BLaER1 treated with 17β-estradiol and CSF1 and Interleukin-3, amounts not matched to agents 10 nM and 100 nM (cell line): ENCODE results near the gene MSX1.

Experiments used
- H3K27ac ChIP-seq, 11 experiments: shearing (Covaris generic); formaldehyde crosslinking; 2 replicates each; pipeline ENCODE4 v1.8.1; 2022
- H3K27me3 ChIP-seq, 11 experiments: shearing (Covaris generic); formaldehyde crosslinking; 2 replicates each; pipeline ENCODE4 v1.8.1; 2022
- H3K36me3 ChIP-seq, 11 experiments: shearing (Covaris generic); formaldehyde crosslinking; 2 replicates each; pipeline ENCODE4 v1.8.1; 2022
- H3K4me1 ChIP-seq, 10 experiments: shearing (Covaris generic); formaldehyde crosslinking; 2 replicates each; pipeline ENCODE4 v1.8.1; 2022
- H3K4me2 ChIP-seq, 11 experiments: shearing (Covaris generic); formaldehyde crosslinking; 2 replicates each; pipeline ENCODE4 v1.8.1; 2022
- H3K4me3 ChIP-seq, 10 experiments: shearing (Covaris generic); formaldehyde crosslinking; 2 replicates each; pipeline ENCODE4 v1.8.1; 2022
- H3K9ac ChIP-seq, 11 experiments: shearing (Covaris generic); formaldehyde crosslinking; 2 replicates each; pipeline ENCODE4 v1.8.1; 2022
- H3K9me3 ChIP-seq, 11 experiments: shearing (Covaris generic); formaldehyde crosslinking; replicated peaks in 1 of 11; 2 replicates each; pipeline ENCODE4 v1.8.1; 2022
- H4K20me1 ChIP-seq, 11 experiments: shearing (Covaris generic); formaldehyde crosslinking; 2 replicates each; pipeline ENCODE4 v1.8.1; 2022
- Cebpa-rat ChIP-seq, 11 experiments: shearing (Covaris generic); IDR thresholded peaks; 2 replicates each; pipeline ENCODE4 v1.8.1; 2022

The MSX1 gene

GRCh38 chr4:4862665-4863482 lies 3.4 kb downstream of the MSX1 start:
- Histone ChIP-seq H3K4me2 (peak overlapping the region in 2 of 11 experiments; percentile 20 to 34; a peak in 3 of 22 replicates), H3K9ac (no peak overlapping the region), H3K4me3 (no peak overlapping the region), H3K9me3 (peaks cover 0 to 9% (median 0%) of the 10 kb centered on the region in 11 experiments; a peak in 7 of 22 replicates), H3K4me1 (peaks cover 32 to 55% (median 43%) of the 10 kb centered on the region in 10 experiments), H4K20me1 (peaks cover 0 to 97% (median 85%) of the 10 kb centered on the region in 11 experiments; a peak in 19 of 22 replicates), H3K36me3 (no peaks in the 10 kb centered on the region), H3K27ac (no peak overlapping the region), H3K27me3 (peaks cover 100% of the 10 kb centered on the region in 11 experiments)
- TF ChIP-seq Cebpa-rat (IDR thresholded peaks at IDR 0.05): no peak

- no peak for TF ChIP-seq Cebpa-rat (IDR thresholded peaks at IDR 0.05)
- H3K9me3 ChIP-seq: peaks cover 0 to 9% (median 0%) of the 10 kb centered on the region in 11 experiments; a peak in 3 of 22 replicates
- H3K27ac ChIP-seq: no peak overlapping the region
- no peak overlapping the region for H3K4me2 ChIP-seq
- peaks cover 32 to 46% (median 39%) of the 10 kb centered on the region in 10 experiments for H3K4me1 ChIP-seq
- no peaks in the 10 kb centered on the region for H3K36me3 ChIP-seq
- H4K20me1 ChIP-seq: peaks cover 0 to 96% (median 87%) of the 10 kb centered on the region in 11 experiments; a peak in 19 of 22 replicates
- peaks cover 100% of the 10 kb centered on the region in 11 experiments for H3K27me3 ChIP-seq
- no peak overlapping the region for H3K9ac ChIP-seq
- H3K4me3 ChIP-seq: no peak overlapping the region
Measured at GRCh38 chr4:4864443-4864939, 5.0 kb downstream of the MSX1 start.

- Histone ChIP-seq H3K27me3 (peaks cover 100% of the 10 kb centered on the region in 11 experiments), H3K4me2 (peak overlapping the region in 8 of 11 experiments; percentile 39 to 92 (median 74); a peak in 12 of 22 replicates), H3K9me3 (peaks cover 0 to 9% (median 0%) of the 10 kb centered on the region in 11 experiments; a peak in 3 of 22 replicates), H3K4me1 (peaks cover 30 to 41% (median 33%) of the 10 kb centered on the region in 10 experiments), H3K36me3 (no peaks in the 10 kb centered on the region), H4K20me1 (peaks cover 0 to 96% (median 89%) of the 10 kb centered on the region in 11 experiments; a peak in 19 of 22 replicates), H3K9ac (no peak overlapping the region), H3K4me3 (peak overlapping the region in 5 of 10 experiments; percentile 22 to 57 (median 50); a peak in 8 of 20 replicates), H3K27ac (no peak overlapping the region)
- no peak for TF ChIP-seq Cebpa-rat (IDR thresholded peaks at IDR 0.05)
Measured at GRCh38 chr4:4864940-4865704, 5.7 kb downstream of the MSX1 start.

GRCh38 chr4:4865705-4866123 lies 6.2 kb downstream of the MSX1 start:
- no peaks in the 10 kb centered on the region for H3K36me3 ChIP-seq
- no peak for TF ChIP-seq Cebpa-rat (IDR thresholded peaks at IDR 0.05)
- peaks cover 0 to 96% (median 89%) of the 10 kb centered on the region in 11 experiments; a peak in 19 of 22 replicates for H4K20me1 ChIP-seq
- peaks cover 0 to 9% (median 0%) of the 10 kb centered on the region in 11 experiments; a peak in 3 of 22 replicates for H3K9me3 ChIP-seq
- 0 out of 22 replicates have a peak overlapping the region, but pooled peaks of 1 of the 11 experiments have one; percentile 3 for H3K9ac ChIP-seq
- H3K4me3 ChIP-seq: peak overlapping the region in 9 of 10 experiments; percentile 6 to 57 (median 44); a peak in 12 of 20 replicates
- H3K27ac ChIP-seq: no peak overlapping the region
- peaks cover 24 to 40% (median 27%) of the 10 kb centered on the region in 10 experiments for H3K4me1 ChIP-seq
- H3K4me2 ChIP-seq: peak overlapping the region; percentile 39 to 92 (median 67)
- H3K27me3 ChIP-seq: peaks cover 100% of the 10 kb centered on the region in 11 experiments

- H3K27ac ChIP-seq: no peak overlapping the region
- H3K27me3 ChIP-seq: peaks cover 100% of the 10 kb centered on the region in 11 experiments
- peaks cover 0 to 9% (median 0%) of the 10 kb centered on the region in 11 experiments; a peak in 3 of 22 replicates for H3K9me3 ChIP-seq
- TF ChIP-seq Cebpa-rat (IDR thresholded peaks at IDR 0.05): no peak
- H3K4me2 ChIP-seq: peak overlapping the region; percentile 39 to 92 (median 67)
- no peaks in the 10 kb centered on the region for H3K36me3 ChIP-seq
- 0 out of 22 replicates have a peak overlapping the region, but pooled peaks of 1 of the 11 experiments have one; percentile 3 for H3K9ac ChIP-seq
- peaks cover 19 to 38% (median 24%) of the 10 kb centered on the region in 10 experiments for H3K4me1 ChIP-seq
- H3K4me3 ChIP-seq: peak overlapping the region; percentile 6 to 57 (median 36); a peak in 16 of 20 replicates
- peaks cover 0 to 96% (median 89%) of the 10 kb centered on the region in 11 experiments; a peak in 19 of 22 replicates for H4K20me1 ChIP-seq
Measured at GRCh38 chr4:4866124-4866865, 6.8 kb downstream of the MSX1 start.

GRCh38 chr4:4866866-4867374 lies 7.5 kb downstream of the MSX1 start:
- H3K36me3 ChIP-seq: no peaks in the 10 kb centered on the region
- peaks cover 0 to 96% (median 89%) of the 10 kb centered on the region in 11 experiments; a peak in 19 of 22 replicates for H4K20me1 ChIP-seq
- H3K4me3 ChIP-seq: peak overlapping the region; percentile 6 to 57 (median 36); a peak in 16 of 20 replicates
- no peak overlapping the region for H3K27ac ChIP-seq
- peak overlapping the region; percentile 39 to 92 (median 67) for H3K4me2 ChIP-seq
- H3K9ac ChIP-seq: no peak overlapping the region
- peaks cover 19 to 44% (median 28%) of the 10 kb centered on the region in 10 experiments for H3K4me1 ChIP-seq
- H3K27me3 ChIP-seq: peaks cover 100% of the 10 kb centered on the region in 11 experiments
- no peak for TF ChIP-seq Cebpa-rat (IDR thresholded peaks at IDR 0.05)
- H3K9me3 ChIP-seq: peaks cover 0 to 9% (median 0%) of the 10 kb centered on the region in 11 experiments; a peak in 3 of 22 replicates

- H3K4me1 ChIP-seq: peaks cover 19 to 50% (median 28%) of the 10 kb centered on the region in 10 experiments
- H3K4me2 ChIP-seq: peak overlapping the region; percentile 39 to 92 (median 67)
- peaks cover 0 to 96% (median 89%) of the 10 kb centered on the region in 11 experiments; a peak in 19 of 22 replicates for H4K20me1 ChIP-seq
- H3K27me3 ChIP-seq: peaks cover 100% of the 10 kb centered on the region in 11 experiments
- peak overlapping the region in 9 of 10 experiments; percentile 6 to 57 (median 44); a peak in 13 of 20 replicates for H3K4me3 ChIP-seq
- no peak overlapping the region for H3K9ac ChIP-seq
- no peak overlapping the region for H3K27ac ChIP-seq
- H3K36me3 ChIP-seq: no peaks in the 10 kb centered on the region
- no peak for TF ChIP-seq Cebpa-rat (IDR thresholded peaks at IDR 0.05)
- H3K9me3 ChIP-seq: peaks cover 0 to 8% (median 0%) of the 10 kb centered on the region in 11 experiments; a peak in 3 of 22 replicates
Measured at GRCh38 chr4:4867375-4868039, 8.0 kb downstream of the MSX1 start.
